Measurements from ENCODE around the gene KRTAP3-1.
"Not testable (repeated sequence)": the region's sequence is repeated elsewhere in the genome, so short reads cannot be mapped to it uniquely, and the experiment has no call there.

Gene KRTAP3-1

DNA sequence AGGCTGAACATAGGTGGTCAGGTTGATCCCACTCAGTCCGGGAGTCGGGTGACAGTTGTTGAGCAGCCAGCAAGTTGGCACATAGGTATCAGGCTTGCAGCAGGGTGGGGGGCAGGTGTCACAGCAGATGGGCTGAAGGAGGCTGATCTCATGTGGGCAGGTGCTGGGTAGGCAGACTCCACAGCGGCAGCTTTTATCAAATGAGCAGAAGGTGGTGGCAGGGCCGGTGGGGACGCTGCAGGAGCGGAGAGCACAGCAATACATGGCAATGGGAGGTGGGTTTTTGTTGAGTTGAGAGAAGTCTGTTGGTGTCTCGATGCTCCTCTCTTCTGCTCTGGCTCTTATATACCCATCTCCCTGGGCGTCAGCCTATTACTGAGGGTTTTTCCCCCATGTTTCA is at the start of gene KRTAP3-1:
Gene KRTAP3-1 (minus strand): TSS at position 318 of the 400 bp plus-strand sequence. CDS start 54 bp downstream, at position 264.
- DNase-seq (ENCODE audit: low read depth): no peak
- TF ChIP-seq, protein P1, sequence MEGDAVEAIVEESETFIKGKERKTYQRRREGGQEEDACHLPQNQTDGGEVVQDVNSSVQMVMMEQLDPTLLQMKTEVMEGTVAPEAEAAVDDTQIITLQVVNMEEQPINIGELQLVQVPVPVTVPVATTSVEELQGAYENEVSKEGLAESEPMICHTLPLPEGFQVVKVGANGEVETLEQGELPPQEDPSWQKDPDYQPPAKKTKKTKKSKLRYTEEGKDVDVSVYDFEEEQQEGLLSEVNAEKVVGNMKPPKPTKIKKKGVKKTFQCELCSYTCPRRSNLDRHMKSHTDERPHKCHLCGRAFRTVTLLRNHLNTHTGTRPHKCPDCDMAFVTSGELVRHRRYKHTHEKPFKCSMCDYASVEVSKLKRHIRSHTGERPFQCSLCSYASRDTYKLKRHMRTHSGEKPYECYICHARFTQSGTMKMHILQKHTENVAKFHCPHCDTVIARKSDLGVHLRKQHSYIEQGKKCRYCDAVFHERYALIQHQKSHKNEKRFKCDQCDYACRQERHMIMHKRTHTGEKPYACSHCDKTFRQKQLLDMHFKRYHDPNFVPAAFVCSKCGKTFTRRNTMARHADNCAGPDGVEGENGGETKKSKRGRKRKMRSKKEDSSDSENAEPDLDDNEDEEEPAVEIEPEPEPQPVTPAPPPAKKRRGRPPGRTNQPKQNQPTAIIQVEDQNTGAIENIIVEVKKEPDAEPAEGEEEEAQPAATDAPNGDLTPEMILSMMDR (IDR thresholded peaks at IDR 0.05; ENCODE audit: low read depth, low read length, missing control alignments): no peak
- H3K4me3 ChIP-seq (ENCODE audit: low read depth, low read length): no peak within 1 kb of the TSS

DNA sequence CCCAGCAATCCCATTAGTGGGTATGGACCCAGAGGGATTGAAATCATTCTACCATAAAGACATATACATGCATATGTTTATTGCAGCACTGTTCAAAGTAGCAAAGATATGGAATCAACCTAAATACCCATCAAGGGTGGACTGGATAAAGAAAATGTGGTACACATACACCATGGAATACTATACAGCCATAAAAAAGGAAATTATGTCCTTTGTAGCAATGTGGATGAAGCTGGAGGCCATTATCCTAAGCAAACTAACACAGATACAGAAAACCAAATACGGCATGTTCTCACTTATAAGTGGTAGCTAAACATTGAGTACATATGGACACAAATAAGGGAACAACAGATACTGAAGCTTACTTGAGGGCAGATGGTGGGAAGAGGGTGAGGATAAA is 48.6 kb upstream of the KRTAP3-1 start:
- DNase-seq (ENCODE audit: low read depth): no peak
- TF ChIP-seq, protein P1 (IDR thresholded peaks at IDR 0.05; ENCODE audit: low read depth, low read length, missing control alignments): no peak
- H3K4me3 ChIP-seq (ENCODE audit: low read depth, low read length): no peak overlapping the region

DNA sequence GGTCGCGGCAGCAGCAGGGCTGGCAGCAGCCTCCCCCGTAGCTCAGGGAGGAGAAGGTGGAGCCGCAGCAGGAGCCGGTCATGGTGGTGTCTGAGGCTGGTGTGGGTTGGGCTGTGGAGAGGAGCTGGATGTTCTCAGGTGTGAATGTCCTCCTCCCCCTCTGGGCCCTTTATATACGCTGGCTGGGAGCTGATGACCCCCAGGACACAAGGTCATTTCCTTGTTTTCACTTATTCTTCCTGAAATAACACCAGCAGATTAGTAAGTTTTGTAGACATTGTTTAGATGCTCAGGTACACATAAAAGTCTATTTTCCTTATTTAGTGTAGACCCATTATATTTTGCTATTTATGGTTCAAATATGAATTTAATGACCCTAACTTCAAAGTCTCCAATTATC is 46.2 kb upstream of the KRTAP3-1 start, which contains the start of gene KRTAP2-2:
Gene KRTAP2-2 (minus strand): TSS at position 101 of the 400 bp plus-strand sequence. CDS start 19 bp downstream, at position 82.
- not testable (repeated sequence) for H3K4me3 ChIP-seq (ENCODE audit: low read depth, low read length); DNase-seq (ENCODE audit: low read depth)

DNA sequence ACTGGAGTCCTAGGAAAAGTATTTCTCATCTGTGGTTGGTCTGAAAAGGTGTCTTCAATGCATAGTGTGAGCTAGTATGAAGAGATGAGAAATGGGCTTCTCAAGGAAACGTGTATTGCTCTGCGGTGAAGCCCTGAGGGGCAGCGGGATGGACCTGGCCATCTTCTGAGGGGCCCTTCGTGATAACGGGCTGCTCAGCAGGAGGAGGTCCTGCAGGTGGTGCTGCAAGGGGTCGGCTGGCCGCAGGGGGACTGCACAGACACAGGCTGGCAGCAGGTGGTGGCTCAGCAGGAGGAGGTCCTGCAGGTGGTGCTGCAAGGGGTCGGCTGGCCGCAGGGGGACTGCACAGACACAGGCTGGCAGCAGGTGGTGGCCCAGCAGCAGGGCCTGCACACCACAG is 45.6 kb upstream of the KRTAP3-1 start:
- not testable (repeated sequence) for H3K4me3 ChIP-seq (ENCODE audit: low read depth, low read length); DNase-seq (ENCODE audit: low read depth)

DNA sequence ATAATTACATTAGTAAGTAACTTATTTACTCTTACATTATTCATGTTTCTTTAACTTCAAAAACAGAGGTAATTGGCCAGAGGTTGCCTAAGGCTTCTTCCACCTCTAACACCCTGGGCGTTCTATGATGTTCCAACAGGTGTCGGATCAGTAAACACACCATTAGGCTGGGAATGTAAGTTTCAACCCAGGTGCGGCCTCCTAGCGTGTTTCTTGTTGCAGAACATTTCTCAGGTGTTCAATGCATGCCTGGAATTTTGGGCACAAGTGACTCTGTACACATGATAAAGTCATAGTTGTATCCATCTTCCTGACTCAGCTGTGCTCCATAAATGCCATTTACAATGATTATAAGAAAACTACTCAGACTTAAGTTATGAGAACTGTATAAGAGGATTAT is 45.1 kb upstream of the KRTAP3-1 start:
- TF ChIP-seq, protein P1 (IDR thresholded peaks at IDR 0.05; ENCODE audit: low read depth, low read length, missing control alignments): no peak
- H3K4me3 ChIP-seq (ENCODE audit: low read depth, low read length): no peak overlapping the region
- no peak for DNase-seq (ENCODE audit: low read depth)

- no peak overlapping the region for H3K4me3 ChIP-seq (ENCODE audit: low read depth, low read length)
- no peak for DNase-seq (ENCODE audit: low read depth)
- TF ChIP-seq, protein P1 (IDR thresholded peaks at IDR 0.05; ENCODE audit: low read depth, low read length, missing control alignments): no peak
Observed at GRCh38 chr17:41052566-41052965, 43.6 kb upstream of the KRTAP3-1 start.

GRCh38 chr17:41049110-41049509 is 40.2 kb upstream of the KRTAP3-1 start:
- H3K4me3 ChIP-seq (ENCODE audit: low read depth, low read length): no peak overlapping the region
- DNase-seq (ENCODE audit: low read depth): no peak
- TF ChIP-seq, protein P1 (IDR thresholded peaks at IDR 0.05; ENCODE audit: low read depth, low read length, missing control alignments): no peak

DNA sequence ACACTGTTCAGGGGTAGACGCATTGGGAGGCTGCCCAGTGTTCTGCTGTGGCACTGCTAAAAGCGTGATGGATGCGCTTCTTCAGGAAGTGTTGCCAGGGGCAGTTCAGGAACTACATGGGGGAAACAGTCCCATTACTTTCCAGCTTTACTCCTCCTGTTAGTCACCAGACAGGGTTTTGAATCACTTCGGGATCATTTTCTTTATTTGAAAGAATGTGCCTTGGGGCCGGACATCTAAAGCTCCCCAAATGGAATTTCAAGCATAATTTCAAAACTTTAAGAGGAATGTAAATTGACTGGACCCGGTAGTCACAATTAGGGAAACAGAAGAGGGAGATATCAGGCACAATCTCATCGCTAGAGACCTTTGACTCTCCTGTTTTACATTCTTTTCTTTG is 39.5 kb upstream of the KRTAP3-1 start:
- no peak for DNase-seq (ENCODE audit: low read depth)
- H3K4me3 ChIP-seq (ENCODE audit: low read depth, low read length): no peak overlapping the region
- TF ChIP-seq, protein P1 (IDR thresholded peaks at IDR 0.05; ENCODE audit: low read depth, low read length, missing control alignments): no peak

DNA sequence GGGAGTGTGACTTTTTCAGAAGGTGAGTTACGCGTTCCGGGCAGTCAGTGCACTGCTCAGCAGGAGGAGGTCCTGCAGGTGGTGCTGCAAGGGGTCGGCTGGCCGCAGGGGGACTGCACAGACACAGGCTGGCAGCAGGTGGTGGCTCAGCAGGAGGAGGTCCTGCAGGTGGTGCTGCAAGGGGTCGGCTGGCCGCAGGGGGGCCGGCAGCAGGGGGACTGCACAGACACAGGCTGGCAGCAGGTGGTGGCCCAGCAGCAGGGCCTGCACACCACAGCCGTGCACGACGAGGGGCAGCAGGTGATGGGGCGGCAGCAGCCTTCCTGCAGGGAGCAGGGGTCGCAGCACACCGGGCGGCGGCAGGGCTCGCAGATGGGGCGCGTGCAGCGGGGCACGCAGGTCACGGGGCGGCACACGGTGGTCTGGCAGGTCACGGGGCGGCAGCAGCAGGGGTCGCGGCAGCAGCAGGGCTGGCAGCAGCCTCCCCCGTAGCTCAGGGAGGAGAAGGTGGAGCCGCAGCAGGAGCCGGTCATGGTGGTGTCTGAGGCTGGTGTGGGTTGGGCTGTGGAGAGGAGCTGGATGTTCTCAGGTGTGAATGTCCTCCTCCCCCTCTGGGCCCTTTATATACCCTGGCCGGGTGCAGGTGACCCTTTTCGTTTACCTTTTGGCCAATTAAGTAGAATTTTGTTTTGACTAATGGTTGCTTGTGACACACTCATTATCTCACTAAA is 38.0 kb upstream of the KRTAP3-1 start, which contains the start of gene KRTAP2-1:
Gene KRTAP2-1 (minus strand): TSS at position 582 of the 731 bp plus-strand sequence. CDS start 49 bp downstream, at position 533.
- not testable (repeated sequence) for H3K4me3 ChIP-seq (ENCODE audit: low read depth, low read length); DNase-seq (ENCODE audit: low read depth)

Data from GM12864 (cell line).